Fibroblast of lung (primary cell): ENCODE measurements around the gene KCNG2.

Experiments
- EZH2 ChIP-seq: IDR thresholded peaks from 2 replicates; pipeline ENCODE4 v1.5.1; 2012; ENCODE audit warnings: low read length, control low read depth, mild to moderate bottlenecking; ENCODE audit errors: missing control alignments
- TF ChIP-seq, protein P1 (sequence below), 2 donors: IDR thresholded peaks in 1 of 2; conservative IDR thresholded peaks in 1 of 2; 1 replicate in 1 of 2; 2 replicates in 1 of 2; pipeline ENCODE4 v1.5.1; 2011 to 2012; ENCODE audit warnings: low read length in 2 of 2, control low read depth in 1 of 2, inconsistent platforms in 1 of 2, low read depth in 1 of 2, mild to moderate bottlenecking in 1 of 2

DNA sequence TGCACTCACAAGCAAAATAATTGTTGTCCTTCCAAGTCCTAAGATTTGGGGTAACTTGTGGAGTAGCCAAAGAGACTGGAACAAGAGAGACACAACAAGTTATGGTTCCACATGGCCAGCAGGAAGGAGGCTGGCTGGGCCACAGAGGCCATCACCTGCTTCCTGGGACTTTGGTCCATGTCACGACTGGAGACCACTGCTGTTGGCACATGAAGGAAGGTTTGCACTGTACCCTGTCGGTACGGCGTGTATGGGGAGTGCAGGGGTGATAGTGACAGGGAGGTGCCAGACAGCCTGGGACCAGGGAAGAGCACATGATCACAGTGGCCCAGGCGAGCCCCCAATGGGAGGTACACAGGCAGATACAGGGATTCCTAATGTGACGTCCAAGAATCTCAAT is 138.2 kb downstream of the KCNG2 start:
- TF ChIP-seq, protein P1, sequence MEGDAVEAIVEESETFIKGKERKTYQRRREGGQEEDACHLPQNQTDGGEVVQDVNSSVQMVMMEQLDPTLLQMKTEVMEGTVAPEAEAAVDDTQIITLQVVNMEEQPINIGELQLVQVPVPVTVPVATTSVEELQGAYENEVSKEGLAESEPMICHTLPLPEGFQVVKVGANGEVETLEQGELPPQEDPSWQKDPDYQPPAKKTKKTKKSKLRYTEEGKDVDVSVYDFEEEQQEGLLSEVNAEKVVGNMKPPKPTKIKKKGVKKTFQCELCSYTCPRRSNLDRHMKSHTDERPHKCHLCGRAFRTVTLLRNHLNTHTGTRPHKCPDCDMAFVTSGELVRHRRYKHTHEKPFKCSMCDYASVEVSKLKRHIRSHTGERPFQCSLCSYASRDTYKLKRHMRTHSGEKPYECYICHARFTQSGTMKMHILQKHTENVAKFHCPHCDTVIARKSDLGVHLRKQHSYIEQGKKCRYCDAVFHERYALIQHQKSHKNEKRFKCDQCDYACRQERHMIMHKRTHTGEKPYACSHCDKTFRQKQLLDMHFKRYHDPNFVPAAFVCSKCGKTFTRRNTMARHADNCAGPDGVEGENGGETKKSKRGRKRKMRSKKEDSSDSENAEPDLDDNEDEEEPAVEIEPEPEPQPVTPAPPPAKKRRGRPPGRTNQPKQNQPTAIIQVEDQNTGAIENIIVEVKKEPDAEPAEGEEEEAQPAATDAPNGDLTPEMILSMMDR (conservative IDR thresholded peaks at IDR 0.05 in 1 of 2, IDR thresholded peaks at IDR 0.05 in 1 of 2; ENCODE audit: low read depth in 1 of 2, low read length in 2 of 2): no peak
- no peak for TF ChIP-seq EZH2
